Embryonic facial prominence (tissue), 1 donor: Measurements from ENCODE around the gene ANKMY2.
"Not testable (repeated sequence)": the region's sequence is repeated elsewhere in the genome, so short reads cannot be mapped to it uniquely, and the experiment has no call there.

Source experiments
- DNase-seq: peaks from one replicate; pipeline ENCODE4 v3.0.0-alpha.2; 2016; ENCODE audit errors: extremely low spot score

The ANKMY2 gene

GRCh38 chr7:16659854-16660497, 14.4 kb upstream of the ANKMY2 start:
- not testable (repeated sequence) for DNase-seq

DNA sequence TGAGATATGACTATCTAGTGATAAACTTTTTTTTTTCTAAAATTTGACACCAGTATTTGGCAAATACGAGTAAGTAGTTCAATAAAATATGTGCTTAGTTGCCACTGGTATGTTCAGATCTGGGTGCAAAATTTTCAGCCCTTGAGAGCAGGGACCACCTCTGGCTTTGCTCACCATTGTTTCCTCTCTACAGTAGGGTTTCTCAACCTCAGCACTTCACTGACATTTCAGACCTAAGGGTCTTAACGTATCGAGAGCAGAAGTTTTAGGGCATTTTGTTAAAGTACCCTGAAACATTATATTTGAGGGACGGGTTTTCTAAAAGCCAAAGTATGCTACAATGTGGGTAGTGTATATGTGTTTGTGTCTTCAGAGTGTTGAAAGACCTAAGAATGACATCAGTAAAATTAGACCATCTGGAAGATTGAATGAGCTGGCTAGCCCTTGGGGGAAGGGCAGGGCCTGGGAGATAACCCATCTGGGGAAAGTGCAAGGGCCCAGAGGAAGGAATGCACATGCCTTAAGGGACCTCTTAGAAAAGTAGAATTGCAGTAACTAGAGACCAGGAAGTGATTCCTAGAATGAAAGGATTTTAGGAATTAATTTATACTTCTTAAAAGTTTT, 12.2 kb upstream of the ANKMY2 start:
- no peak for DNase-seq

DNA sequence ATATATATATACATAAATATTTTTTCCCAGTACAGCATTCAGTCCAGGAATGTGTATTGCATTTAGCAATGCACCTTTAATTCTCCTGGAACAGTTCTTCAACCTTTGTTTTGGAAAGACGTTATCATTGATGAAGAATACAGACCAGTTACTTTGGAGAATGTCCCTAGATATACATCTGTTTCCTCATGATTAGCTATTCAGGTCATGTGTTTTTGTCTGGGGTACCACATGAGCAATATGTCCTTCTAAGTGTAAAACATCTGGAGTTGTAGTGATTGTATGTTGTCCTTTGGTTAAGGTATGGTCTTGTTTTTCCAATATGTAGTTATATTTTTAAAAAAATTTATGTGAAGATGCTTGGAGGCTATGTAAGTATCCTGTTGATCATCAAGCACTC, 10.6 kb upstream of the ANKMY2 start:
- DNase-seq = no peak

DNA sequence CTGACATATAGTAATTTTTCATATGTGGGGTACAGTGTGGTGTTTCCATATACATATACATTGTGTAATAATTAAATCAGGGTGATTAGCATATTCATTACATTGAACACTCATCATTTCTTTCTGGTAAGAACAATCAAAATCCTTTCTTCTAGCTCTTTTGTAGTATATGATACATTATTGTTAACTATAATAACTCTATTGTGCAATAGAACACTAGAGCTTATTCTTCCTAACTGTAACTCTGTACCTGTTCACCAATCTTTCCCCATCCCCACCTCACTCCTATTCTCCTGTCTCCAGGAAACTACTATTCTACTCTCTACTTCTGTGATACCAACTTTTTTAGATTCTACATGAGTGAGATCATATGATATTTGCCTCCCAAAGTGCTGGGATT, 9.8 kb upstream of the ANKMY2 start:
- DNase-seq = no peak

GRCh38 chr7:16652888-16653287, 7.3 kb upstream of the ANKMY2 start:
- DNase-seq = no peak

DNA sequence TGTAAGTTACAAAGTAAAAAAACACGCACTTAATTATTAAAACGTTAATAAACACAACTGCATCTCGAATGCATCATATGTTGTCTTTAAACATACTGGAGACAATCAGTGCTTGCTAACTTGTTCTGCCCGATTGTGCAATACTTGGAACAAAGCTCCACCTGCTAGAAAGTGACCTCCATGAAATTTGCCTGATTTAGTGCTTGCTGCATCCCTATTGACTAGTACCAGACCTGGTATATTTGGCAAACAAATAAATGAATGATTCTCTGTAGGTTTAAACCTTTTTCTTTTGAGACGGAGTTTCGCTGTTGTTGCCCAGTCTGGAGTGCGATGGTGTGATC, 6.7 kb upstream of the ANKMY2 start:
- DNase-seq = no peak

- DNase-seq = no peak
Observed at GRCh38 chr7:16651396-16652239, 6.1 kb upstream of the ANKMY2 start.

GRCh38 chr7:16650266-16650665, 4.7 kb upstream of the ANKMY2 start:
- no peak for DNase-seq

GRCh38 chr7:16649196-16649595, 3.6 kb upstream of the ANKMY2 start:
- no peak for DNase-seq

GRCh38 chr7:16648551-16648950, 3.0 kb upstream of the ANKMY2 start:
- no peak for DNase-seq

GRCh38 chr7:16647435-16647960, 1.9 kb upstream of the ANKMY2 start:
- DNase-seq = no peak

DNA sequence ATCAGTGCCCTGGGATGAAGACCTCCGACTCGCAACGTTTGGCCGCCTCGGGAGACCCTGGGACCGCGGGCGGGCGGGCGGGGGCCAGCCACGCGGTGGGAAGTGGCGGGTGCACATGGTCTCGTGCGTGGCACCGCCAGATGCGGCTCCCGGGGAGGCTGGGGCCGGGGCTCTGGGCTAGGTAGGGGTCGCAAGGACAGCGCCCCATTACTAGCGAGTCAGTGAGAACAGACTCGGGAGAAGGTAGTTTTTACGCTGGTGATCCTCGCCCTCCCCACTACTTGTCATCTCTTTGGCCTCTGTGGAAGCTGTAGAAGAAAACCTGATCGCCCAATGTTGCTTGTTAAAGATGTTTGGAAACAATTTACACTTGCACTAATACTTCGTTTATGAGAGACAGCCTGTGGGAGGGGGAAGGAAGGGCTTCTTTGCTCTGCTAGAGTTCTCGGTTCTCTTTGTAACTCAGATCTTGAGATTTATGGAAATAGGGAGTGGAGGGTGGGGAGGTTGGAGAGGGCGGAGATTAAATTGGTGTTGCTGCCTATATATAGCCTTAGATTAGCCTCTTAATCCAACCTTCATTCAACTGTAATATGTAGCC, 1.0 kb upstream of the ANKMY2 start:
- no peak for DNase-seq

- no peak for DNase-seq
Observed at GRCh38 chr7:16644636-16645592, 640 bp downstream of the ANKMY2 start.

DNA sequence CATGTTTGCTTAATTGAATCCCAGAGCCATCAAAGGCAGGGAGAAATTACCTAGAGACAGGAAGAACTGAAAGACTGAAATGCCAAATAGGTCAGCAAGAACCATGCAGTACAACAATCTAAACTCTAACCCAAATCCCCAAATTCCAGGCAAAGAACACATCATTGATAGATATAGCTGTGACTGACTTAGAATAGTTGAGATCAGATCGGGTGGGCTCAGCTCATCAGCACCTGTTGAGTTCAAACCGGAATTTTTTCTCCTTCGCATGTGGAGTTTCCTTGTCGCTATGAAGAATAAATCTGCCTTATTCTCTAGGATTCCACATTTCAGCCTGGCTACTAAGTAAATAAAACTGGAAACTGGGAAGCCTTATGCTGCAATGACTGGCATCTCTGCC, 1.4 kb downstream of the ANKMY2 start:
- no peak for DNase-seq

DNA sequence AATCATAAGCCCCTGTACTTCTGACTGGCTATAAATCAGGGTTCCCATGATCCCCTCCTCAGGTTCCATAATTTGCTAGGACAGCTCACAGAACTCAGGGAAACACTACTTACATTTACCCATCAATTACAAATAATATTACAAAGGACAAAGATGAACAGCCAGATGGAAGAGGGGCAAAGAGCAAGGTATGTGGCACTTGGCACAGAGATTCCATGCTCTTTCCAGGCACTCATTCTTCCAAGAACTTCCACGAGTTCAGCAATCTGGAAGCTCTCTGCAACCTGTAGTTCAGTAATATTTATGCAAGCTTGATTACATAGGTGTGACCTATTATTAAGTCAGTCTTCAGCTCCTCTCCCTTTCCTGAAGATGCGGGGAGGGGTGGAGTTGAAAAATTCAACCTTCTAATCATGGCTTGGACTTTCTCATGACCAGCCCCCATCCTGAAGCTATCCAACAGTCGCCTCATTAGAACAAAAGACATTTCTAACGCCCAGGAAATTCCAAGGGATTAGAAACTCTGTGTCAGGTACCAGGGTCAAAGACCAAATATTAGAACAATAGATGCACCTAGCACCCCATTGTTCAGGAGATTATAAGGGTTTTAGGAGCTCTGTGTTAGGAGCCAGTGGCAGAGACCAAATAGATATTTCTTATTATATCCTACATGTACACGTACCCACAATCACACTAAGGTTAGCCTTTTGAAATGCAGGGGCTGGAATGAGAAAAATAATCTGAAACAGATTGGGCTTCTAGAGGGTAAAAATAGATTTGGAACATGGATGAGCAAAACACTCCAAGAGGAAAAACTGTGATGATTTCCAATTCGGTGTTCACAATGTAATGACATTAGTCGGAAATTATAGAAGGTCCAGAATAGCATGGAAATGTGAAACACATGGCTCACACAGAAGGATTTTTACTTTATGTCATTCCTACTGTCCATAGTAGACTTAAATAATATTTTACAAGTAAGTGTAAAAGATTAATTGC, 7.0 kb downstream of the ANKMY2 start:
- DNase-seq = no peak

GRCh38 chr7:16637379-16637778, 8.2 kb downstream of the ANKMY2 start:
- no peak for DNase-seq

DNA sequence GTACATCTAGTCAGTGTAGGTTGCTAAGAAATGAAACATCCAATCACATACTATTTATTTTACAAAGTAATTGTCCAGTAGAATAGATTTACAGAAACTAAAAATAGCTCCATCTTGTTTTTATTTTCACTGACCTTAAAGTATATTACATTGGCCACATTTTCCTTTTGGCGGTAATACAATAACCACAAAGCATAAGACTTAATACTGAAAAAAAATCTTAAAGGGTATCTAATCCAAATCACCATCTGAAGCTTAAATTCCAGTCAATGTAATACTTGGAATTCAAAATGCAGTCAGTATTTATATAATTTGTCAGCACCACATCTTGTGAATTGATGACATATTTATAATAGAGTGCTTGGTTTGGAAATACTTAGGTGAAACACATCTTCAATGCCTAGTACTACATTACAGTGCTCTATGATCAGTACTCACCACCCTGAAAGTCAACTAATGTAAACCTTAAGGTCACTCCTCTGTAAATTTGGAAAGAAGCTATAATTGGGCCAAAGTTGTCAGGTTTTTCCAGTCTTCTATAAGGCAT, 8.9 kb downstream of the ANKMY2 start:
- DNase-seq = no peak

DNA sequence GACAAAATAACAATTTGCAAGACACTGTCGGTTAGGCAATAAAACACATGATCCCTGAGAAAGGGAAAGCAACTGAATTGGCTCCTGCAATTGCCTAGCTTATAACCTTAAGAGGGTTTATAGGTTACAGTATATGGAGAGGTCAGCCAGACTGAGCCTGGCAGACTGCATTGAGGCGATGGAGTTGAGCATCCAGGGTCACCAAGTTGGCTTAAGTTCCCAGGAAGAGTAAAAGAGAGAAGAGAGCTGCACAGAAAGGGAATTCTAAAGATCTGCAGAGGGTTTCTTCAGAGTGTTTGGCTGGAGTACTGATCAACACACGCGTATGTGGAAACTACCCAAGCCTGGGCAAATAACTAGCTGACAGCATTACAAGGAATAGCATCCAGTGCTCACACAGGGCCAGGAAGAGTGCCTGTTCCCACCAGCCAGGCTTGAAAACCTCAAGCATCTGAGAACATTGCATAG, 11.2 kb downstream of the ANKMY2 start:
- DNase-seq = no peak

DNA sequence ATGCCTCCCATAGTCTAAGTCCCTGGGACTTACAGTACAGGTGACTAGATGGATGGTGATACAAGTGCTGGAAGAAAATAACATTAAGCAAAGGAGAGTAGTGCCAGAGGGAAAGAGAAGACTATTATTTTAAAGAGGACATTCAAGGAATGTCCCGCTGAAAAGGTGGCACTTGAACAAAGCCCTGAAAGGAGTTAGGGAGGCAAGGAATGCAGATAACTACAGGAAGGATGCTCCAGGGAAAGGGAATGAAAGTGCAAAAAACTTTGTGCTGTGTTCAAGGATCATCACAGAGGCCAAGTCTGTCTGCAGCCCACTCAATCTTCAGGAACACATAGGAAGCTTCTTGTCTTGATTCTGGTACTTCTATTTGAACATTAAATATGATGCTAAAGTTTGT, 14.9 kb downstream of the ANKMY2 start:
- DNase-seq = no peak

DNA sequence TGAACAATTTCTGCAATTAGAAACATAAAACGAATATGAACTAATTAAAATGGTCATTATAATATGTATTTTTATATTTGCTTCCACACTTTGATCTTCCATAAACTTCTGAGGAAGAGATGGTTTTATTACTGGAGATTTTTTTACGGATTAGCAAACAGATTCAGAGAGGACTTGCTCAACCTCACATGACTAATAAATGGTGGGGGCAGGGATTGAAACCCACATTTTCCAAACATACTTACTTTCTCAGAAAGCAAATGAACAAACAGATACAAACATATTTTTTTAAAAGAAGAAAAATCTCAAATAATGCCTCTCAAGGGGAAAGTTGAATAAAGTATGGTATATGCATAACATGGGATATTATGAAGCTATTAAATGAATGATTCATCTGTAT, 18.3 kb downstream of the ANKMY2 start:
- no peak for DNase-seq
